Mesendoderm (in vitro differentiated cells): Measurements from ENCODE around the gene SELENOV.

Source experiments
- DNase-seq: peaks from one replicate; pipeline ENCODE4 v3.0.0; 2013
- H2AK5ac ChIP-seq: 2 replicates; pipeline ENCODE4 v1.6.1; 2013; ENCODE audit warnings: low read length, inconsistent platforms
- H2BK120ac ChIP-seq: 2 replicates; pipeline ENCODE4 v1.6.1; 2013; ENCODE audit warnings: low read depth, mild to moderate bottlenecking, low read length, moderate library complexity, mixed read lengths
- H2BK15ac ChIP-seq: replicated peaks from 2 replicates; pipeline ENCODE4 v1.6.1; 2013; ENCODE audit warnings: low read depth, mild to moderate bottlenecking, moderate library complexity
- H2BK5ac ChIP-seq: 2 replicates; pipeline ENCODE4 v1.6.1; 2013; ENCODE audit warnings: low read length, inconsistent platforms
- H3K18ac ChIP-seq: 2 replicates; pipeline ENCODE4 v1.6.1; 2013; ENCODE audit warnings: mild to moderate bottlenecking, low read length, mixed read lengths
- H3K23ac ChIP-seq: one replicate; pipeline ENCODE4 v1.6.1; 2013; ENCODE audit warnings: low read length
- H3K27ac ChIP-seq: 2 replicates; pipeline ENCODE4 v1.5.1; 2013; ENCODE audit warnings: low read depth, mild to moderate bottlenecking, inconsistent platforms, low read length, moderate library complexity
- H3K27me3 ChIP-seq: 2 replicates; pipeline ENCODE4 v1.6.1; 2013; ENCODE audit warnings: low read length, control low read depth, mild to moderate bottlenecking, inconsistent platforms; ENCODE audit not compliant: insufficient read depth, poor library complexity
- H3K36me3 ChIP-seq: 2 replicates; pipeline ENCODE4 v1.6.1; 2013; ENCODE audit warnings: low read length, inconsistent platforms; ENCODE audit not compliant: control insufficient read depth, insufficient read depth
- H3K4ac ChIP-seq: one replicate; pipeline ENCODE4 v1.6.1; 2013; ENCODE audit warnings: low read depth, mild to moderate bottlenecking, low read length, moderate library complexity
- H3K4me1 ChIP-seq: 2 replicates; pipeline ENCODE4 v1.6.1; 2013; ENCODE audit warnings: low read depth, low read length, inconsistent platforms; ENCODE audit not compliant: control insufficient read depth
- H3K4me2 ChIP-seq: 2 replicates; pipeline ENCODE4 v1.6.1; 2013; ENCODE audit warnings: low read length
- H3K4me3 ChIP-seq: 2 replicates; pipeline ENCODE4 v1.5.1; 2013; ENCODE audit warnings: mild to moderate bottlenecking, low read length
- H3K56ac ChIP-seq: one replicate; pipeline ENCODE4 v1.6.1; 2013; ENCODE audit warnings: low read length
- H3K79me1 ChIP-seq: 2 replicates; pipeline ENCODE4 v1.6.1; 2013; ENCODE audit warnings: low read length, inconsistent platforms
- H3K79me2 ChIP-seq: 2 replicates; pipeline ENCODE4 v1.6.1; 2013; ENCODE audit warnings: mild to moderate bottlenecking, low read length; ENCODE audit not compliant: control insufficient read depth, insufficient read depth
- H3K9ac ChIP-seq: 2 replicates; pipeline ENCODE4 v1.6.1; 2013; ENCODE audit warnings: low read length, inconsistent platforms
- H4K5ac ChIP-seq: one replicate; pipeline ENCODE4 v1.6.1; 2013; ENCODE audit warnings: low read length
- H4K8ac ChIP-seq: one replicate; pipeline ENCODE4 v1.6.1; 2013; ENCODE audit warnings: low read depth, mild to moderate bottlenecking, control low read depth, low read length, moderate library complexity
- WGBS: extraction: QIAGEN DNeasy Blood & Tissue Kit; methylation state at CpG from one replicate; pipeline ENCODE4 v1.1.7; 2013; ENCODE audit warnings: low lambda C conversion rate, missing lambda C conversion rate; ENCODE audit not compliant: insufficient coverage; ENCODE audit errors: extremely low coverage; 5-methylcytosine and 5-hydroxymethylcytosine counted together

Gene SELENOV

DNA sequence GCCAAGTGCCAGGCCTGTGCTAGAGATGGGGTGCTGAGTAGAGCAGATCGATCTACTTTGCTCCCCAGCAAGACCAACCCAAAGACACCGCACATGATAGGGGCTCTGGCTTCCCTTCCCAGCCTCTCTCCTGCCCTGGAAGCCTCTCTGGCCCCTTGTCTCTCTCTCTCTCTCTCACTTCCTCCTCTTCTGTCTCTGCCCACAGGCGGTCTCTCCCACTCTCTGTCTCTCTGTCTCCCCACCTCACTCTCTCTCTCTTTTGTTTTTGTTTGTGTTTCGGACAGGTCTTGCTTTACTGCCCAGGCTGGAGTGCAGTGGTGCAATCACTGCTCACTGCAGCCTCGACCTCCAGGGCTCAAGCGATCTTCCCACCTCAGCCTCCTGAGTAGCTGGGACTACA is 1.3 kb downstream of the SELENOV start:
- Histone ChIP-seq H3K18ac (no peak overlapping the region), H2BK5ac (no peak overlapping the region), H3K36me3 (no peaks in the 10 kb centered on the region), H3K27ac (no peak overlapping the region), H3K4me3 (peak overlapping the region; percentile 59), H3K4me2 (peak overlapping the region; percentile 45), H2AK5ac (no peak overlapping the region), H3K27me3 (peaks cover 2% of the 10 kb centered on the region), H3K4me1 (no peaks in the 10 kb centered on the region), H2BK120ac (no peak overlapping the region), H3K79me1 (peaks cover 5% of the 10 kb centered on the region), H4K8ac (no peak overlapping the region), H3K56ac (peak overlapping the region; percentile 98), H2BK15ac (no peak overlapping the region), H3K9ac (peak overlapping the region; percentile 87), H4K5ac (no peak overlapping the region), H3K4ac (peak overlapping the region; percentile 83), H3K23ac (peak overlapping the region; percentile 45), H3K79me2 (no peaks in the 10 kb centered on the region)
- no CpG with 5 or more reads among the region's 6 CpGs for WGBS
- no peak for DNase-seq

DNA sequence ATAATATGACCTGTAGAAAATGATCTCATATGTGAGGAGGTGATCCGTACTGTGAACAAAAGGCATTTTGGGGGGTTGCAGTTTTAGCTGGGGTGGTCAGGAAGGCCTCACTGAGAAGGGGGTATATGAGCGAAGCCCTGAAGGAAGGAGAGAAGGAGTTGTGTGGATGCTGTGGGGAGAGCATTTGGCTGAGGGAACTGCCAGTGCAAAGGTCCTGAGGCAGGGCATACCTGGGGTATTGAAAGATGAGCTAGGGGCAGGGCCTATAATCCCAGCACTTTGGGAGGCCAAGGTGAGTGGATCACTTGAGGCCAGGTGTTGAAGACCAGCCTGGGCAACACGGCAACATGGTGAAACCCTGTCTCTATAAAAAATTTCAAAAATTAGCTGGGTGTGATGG is 2.5 kb downstream of the SELENOV start:
- no peak overlapping the region for H3K4me3 ChIP-seq
- peaks cover 5% of the 10 kb centered on the region for H3K79me1 ChIP-seq
- peaks cover 2% of the 10 kb centered on the region for H3K27me3 ChIP-seq
- no peak overlapping the region for H2BK120ac ChIP-seq
- no peak for DNase-seq
- H3K4ac ChIP-seq: no peak overlapping the region
- no peaks in the 10 kb centered on the region for H3K79me2 ChIP-seq
- no peak overlapping the region for H4K8ac ChIP-seq
- H3K18ac ChIP-seq: no peak overlapping the region
- WGBS: no CpG with 5 or more reads among the region's 3 CpGs
- H3K4me1 ChIP-seq: no peaks in the 10 kb centered on the region
- no peak overlapping the region for H3K56ac ChIP-seq
- H3K9ac ChIP-seq: no peak overlapping the region
- H3K23ac ChIP-seq: no peak overlapping the region
- H3K4me2 ChIP-seq: no peak overlapping the region
- no peak overlapping the region for H4K5ac ChIP-seq
- no peak overlapping the region for H2AK5ac ChIP-seq
- no peaks in the 10 kb centered on the region for H3K36me3 ChIP-seq
- no peak overlapping the region for H3K27ac ChIP-seq
- no peak overlapping the region for H2BK5ac ChIP-seq
- no peak overlapping the region for H2BK15ac ChIP-seq

DNA sequence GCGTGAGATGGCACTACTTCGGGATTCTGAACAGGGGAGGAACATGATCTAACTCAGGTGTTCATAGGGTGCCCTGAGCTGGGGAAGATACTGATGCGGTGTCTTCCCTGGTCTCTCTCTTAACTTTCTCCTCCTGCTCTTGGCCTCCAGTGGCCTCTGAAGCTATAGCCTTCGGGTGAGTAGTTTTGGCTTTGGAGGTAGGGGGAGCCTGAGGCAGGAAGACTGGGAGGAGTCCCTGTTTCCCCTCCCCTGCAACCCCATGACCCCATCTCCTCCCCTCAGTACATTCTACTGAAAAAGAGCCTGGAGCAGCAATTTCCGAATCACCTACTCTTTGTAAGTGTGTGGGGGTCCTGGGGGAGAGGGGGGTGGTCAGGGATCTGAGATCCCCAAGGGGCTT is 3.5 kb downstream of the SELENOV start:
- Histone ChIP-seq H3K4me1 (no peaks in the 10 kb centered on the region), H3K4me3 (no peak overlapping the region), H3K9ac (peak overlapping the region; percentile 59), H3K27ac (no peak overlapping the region), H2BK5ac (no peak overlapping the region), H3K23ac (no peak overlapping the region), H3K4me2 (peak overlapping the region; percentile 16), H3K79me2 (no peaks in the 10 kb centered on the region), H2BK120ac (no peak overlapping the region), H3K56ac (peak overlapping the region; percentile 75), H3K4ac (no peak overlapping the region), H4K5ac (no peak overlapping the region), H3K36me3 (no peaks in the 10 kb centered on the region), H4K8ac (no peak overlapping the region), H3K27me3 (peaks cover 2% of the 10 kb centered on the region), H2AK5ac (no peak overlapping the region), H3K79me1 (peaks cover 5% of the 10 kb centered on the region), H3K18ac (no peak overlapping the region), H2BK15ac (no peak overlapping the region)
- WGBS: no CpG with 5 or more reads among the region's 5 CpGs
- peak; percentile 69 for DNase-seq

DNA sequence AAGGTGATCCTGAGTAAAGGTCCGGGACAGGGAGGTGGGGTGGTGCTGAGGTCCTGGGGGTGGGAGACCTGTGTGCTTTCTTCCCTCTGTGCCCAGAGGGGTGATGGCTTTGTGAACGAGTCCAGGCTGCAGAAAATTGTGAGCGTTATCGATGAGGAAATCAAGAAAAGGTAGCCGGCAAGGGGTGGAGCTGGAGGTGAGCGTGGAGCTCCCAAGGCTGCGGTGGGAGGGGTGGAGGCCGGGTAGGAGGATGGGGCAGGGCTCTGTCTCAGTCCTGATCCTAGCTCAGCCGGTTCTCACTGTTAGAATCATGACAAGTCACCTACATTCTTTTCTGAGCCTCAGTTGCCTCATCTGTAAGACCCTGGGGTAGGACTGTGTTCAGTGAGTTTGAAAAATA is 4.0 kb downstream of the SELENOV start:
- peak overlapping the region; percentile 16 for H3K4me2 ChIP-seq
- no peak overlapping the region for H2BK120ac ChIP-seq
- no peak for DNase-seq
- H2AK5ac ChIP-seq: no peak overlapping the region
- H3K56ac ChIP-seq: peak overlapping the region; percentile 75
- no peak overlapping the region for H3K27ac ChIP-seq
- H3K79me2 ChIP-seq: no peaks in the 10 kb centered on the region
- no peak overlapping the region for H3K23ac ChIP-seq
- no peak overlapping the region for H2BK15ac ChIP-seq
- no peak overlapping the region for H2BK5ac ChIP-seq
- no peak overlapping the region for H4K8ac ChIP-seq
- H3K27me3 ChIP-seq: peaks cover 1% of the 10 kb centered on the region
- H3K9ac ChIP-seq: peak overlapping the region; percentile 59
- H4K5ac ChIP-seq: no peak overlapping the region
- H3K79me1 ChIP-seq: peaks cover 5% of the 10 kb centered on the region
- no peak overlapping the region for H3K4me3 ChIP-seq
- H3K36me3 ChIP-seq: no peaks in the 10 kb centered on the region
- no peaks in the 10 kb centered on the region for H3K4me1 ChIP-seq
- no peak overlapping the region for H3K18ac ChIP-seq
- peak overlapping the region; percentile 47 for H3K4ac ChIP-seq
- no CpG with 5 or more reads among the region's 9 CpGs for WGBS

DNA sequence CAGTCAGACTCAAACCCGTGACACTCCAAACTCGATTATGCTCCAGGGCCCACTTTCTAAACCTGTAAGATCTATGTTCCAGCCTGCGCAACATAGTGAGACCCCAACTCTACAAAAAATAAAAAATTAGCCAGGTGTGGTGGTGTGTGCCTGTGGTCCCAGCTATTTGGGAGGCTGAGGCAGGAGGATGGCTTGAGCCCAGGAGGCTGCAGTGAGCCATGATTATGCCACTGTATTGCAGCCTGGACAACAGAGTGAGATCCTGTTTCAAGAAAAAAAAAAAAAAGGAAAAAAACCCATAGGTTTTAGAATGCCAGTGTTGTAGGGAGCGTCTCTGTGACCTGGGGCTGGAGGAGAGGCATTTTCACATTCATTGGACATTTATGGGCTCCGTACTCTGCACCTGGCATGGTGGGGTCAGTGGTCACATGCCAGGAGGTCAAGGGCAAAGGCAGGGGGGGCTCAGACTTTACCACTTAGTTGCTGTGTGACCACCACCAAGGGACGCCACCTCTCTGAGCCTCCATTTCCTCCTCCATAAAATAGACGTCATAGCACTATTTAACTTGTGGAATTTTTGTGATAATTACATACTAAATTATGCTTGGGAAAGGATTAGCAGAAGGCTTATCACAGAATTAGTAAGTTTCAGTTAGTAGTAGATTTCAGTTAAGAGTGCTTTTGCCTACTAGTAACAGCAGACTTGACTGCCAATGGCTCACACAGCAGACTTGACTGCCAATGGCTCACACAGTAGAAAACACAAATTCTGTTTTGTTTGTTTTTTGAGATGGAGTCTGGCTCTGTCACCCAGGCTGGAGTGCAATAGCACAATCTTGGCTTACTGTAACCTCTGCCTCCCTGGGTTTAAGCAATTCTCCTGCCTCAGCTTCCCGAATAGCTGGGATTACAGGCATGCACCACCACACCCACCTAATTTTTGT is 5.9 kb downstream of the SELENOV start:
- Histone ChIP-seq H3K79me1 (peaks cover 5% of the 10 kb centered on the region), H3K27ac (no peak overlapping the region), H2BK15ac (no peak overlapping the region), H3K79me2 (no peaks in the 10 kb centered on the region), H2BK5ac (no peak overlapping the region), H3K9ac (no peak overlapping the region), H3K4ac (no peak overlapping the region), H4K5ac (no peak overlapping the region), H2AK5ac (no peak overlapping the region), H3K23ac (no peak overlapping the region), H3K18ac (no peak overlapping the region), H3K56ac (no peak overlapping the region), H4K8ac (no peak overlapping the region), H2BK120ac (no peak overlapping the region), H3K4me1 (no peaks in the 10 kb centered on the region), H3K27me3 (no peaks in the 10 kb centered on the region), H3K4me3 (no peak overlapping the region), H3K4me2 (no peak overlapping the region), H3K36me3 (no peaks in the 10 kb centered on the region)
- WGBS: no CpG with 5 or more reads among the region's 8 CpGs
- no peak for DNase-seq
